ENCODE measurements around the gene CALN1. TPM values are rescaled to one million over a fixed set of nuclear protein-coding genes. Genes with fewer than 3 reads are reported as not detected.

Gene CALN1
- polyA plus RNA-seq, 1 donor (not counting 4 experiments of a cell fraction or from before 2014, with no cell fraction given), result not detected

DNA sequence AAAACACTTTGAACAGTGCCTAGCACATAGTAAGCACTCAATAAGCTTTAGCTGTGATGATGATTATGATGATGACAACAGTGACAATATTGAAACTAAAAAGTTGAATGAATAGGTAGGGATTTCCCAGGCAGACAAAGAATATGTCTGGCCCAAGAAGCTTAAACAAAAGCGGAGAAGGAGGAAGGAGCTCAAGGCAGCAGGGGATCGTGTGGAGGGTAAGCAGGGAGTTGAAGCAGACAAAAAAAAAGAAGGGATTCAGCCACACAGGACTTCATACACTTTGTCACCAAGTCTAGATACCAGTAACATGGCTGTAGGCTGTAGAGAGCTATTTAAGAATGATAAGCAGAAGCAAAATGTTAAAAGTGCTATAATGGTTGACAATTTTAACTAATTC is 144.0 kb downstream of the CALN1 start:
- FAIRE-seq (no peak), DNase-seq (ENCODE audit: low read depth, low spot score) (no peak)
- TF ChIP-seq EZH2 (IDR thresholded peaks at IDR 0.05; ENCODE audit: low read length), result no peak
- TF ChIP-seq, protein P1, sequence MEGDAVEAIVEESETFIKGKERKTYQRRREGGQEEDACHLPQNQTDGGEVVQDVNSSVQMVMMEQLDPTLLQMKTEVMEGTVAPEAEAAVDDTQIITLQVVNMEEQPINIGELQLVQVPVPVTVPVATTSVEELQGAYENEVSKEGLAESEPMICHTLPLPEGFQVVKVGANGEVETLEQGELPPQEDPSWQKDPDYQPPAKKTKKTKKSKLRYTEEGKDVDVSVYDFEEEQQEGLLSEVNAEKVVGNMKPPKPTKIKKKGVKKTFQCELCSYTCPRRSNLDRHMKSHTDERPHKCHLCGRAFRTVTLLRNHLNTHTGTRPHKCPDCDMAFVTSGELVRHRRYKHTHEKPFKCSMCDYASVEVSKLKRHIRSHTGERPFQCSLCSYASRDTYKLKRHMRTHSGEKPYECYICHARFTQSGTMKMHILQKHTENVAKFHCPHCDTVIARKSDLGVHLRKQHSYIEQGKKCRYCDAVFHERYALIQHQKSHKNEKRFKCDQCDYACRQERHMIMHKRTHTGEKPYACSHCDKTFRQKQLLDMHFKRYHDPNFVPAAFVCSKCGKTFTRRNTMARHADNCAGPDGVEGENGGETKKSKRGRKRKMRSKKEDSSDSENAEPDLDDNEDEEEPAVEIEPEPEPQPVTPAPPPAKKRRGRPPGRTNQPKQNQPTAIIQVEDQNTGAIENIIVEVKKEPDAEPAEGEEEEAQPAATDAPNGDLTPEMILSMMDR (optimal IDR thresholded peaks at IDR 0.05 in 1 of 3, IDR thresholded peaks at IDR 0.05 in 1 of 3, conservative IDR thresholded peaks at IDR 0.05 in 1 of 3; ENCODE audit: extremely low read depth in 1 of 3, insufficient read depth in 2 of 3, low read length in 3 of 3), result no peak
- H3K9me3 ChIP-seq (ENCODE audit: control insufficient read depth, low read depth, low read length), result no peaks in the 10 kb centered on the region
- no peak overlapping the region for H3K9ac ChIP-seq (ENCODE audit: control insufficient read depth, extremely low read depth, insufficient read depth, low read length)
- H3K36me3 ChIP-seq (ENCODE audit: control insufficient read depth in 2 of 2, extremely low read depth in 1 of 2, insufficient read depth in 2 of 2, low read length in 2 of 2), result no peaks in the 10 kb centered on the region
- H3K27ac ChIP-seq (ENCODE audit: control insufficient read depth, insufficient read depth, low read length), result no peak overlapping the region
- H3K9me1 ChIP-seq (ENCODE audit: control insufficient read depth, extremely low read depth, insufficient read depth, low read length), result no peaks in the 10 kb centered on the region
- H4K20me1 ChIP-seq (ENCODE audit: control insufficient read depth, extremely low read depth, insufficient read depth, low read length), result no peaks in the 10 kb centered on the region
- H2AFZ ChIP-seq (ENCODE audit: control insufficient read depth, low read length), result no peak overlapping the region
- no peak overlapping the region for H3K4me2 ChIP-seq (ENCODE audit: control insufficient read depth, extremely low read depth, insufficient read depth, low read depth, low read length)
- dilution Hi-C loops (cut with MboI; ENCODE audit: extremely low pct_ligation_motif_present, low sequenced_read_pairs), result no loop called here
- no peaks in the 10 kb centered on the region for H3K4me1 ChIP-seq (ENCODE audit: control insufficient read depth, extremely low read depth, insufficient read depth, low read length)
- H3K79me2 ChIP-seq (ENCODE audit: control insufficient read depth, insufficient read depth, low read length), result no peaks in the 10 kb centered on the region
- H3K4me3 ChIP-seq (ENCODE audit: control insufficient read depth in 2 of 3, extremely low read depth in 1 of 3, insufficient read depth in 2 of 3, low read depth in 1 of 3, low read length in 3 of 3), result no peak overlapping the region
- H3K27me3 ChIP-seq (ENCODE audit: control insufficient read depth, extremely low read depth, insufficient read depth, low read length), result no peaks in the 10 kb centered on the region

DNA sequence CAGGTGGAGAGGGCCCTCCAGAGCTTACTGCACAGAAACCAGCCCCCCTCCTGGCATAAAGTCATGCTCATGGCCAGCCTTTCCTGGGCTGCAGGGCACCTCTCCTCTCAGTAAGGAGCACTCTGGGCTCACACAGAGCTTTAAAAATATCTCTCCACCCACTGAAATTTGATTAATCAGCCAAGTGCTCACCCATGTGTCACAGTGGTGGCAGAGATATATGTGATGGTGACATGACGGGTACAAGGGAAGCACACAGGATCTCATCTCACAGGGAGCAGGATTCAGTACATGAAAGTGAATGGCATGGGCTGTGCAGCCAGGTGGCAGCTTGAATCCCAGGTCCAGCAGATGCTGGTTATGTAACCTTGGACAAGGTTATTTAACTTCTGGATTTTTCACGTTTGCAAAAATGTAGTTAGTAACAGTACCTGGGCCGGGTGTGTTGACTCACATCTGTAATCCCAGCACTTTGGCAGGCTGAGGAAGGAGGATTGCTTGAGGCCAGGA is 144.8 kb downstream of the CALN1 start:
- no peaks in the 10 kb centered on the region for H3K79me2 ChIP-seq (ENCODE audit: control insufficient read depth, insufficient read depth, low read length)
- no peak overlapping the region for H2AFZ ChIP-seq (ENCODE audit: control insufficient read depth, low read length)
- dilution Hi-C loops (cut with MboI; ENCODE audit: extremely low pct_ligation_motif_present, low sequenced_read_pairs), result no loop called here
- no peaks in the 10 kb centered on the region for H3K9me1 ChIP-seq (ENCODE audit: control insufficient read depth, extremely low read depth, insufficient read depth, low read length)
- H3K9ac ChIP-seq (ENCODE audit: control insufficient read depth, extremely low read depth, insufficient read depth, low read length), result no peak overlapping the region
- no peaks in the 10 kb centered on the region for H4K20me1 ChIP-seq (ENCODE audit: control insufficient read depth, extremely low read depth, insufficient read depth, low read length)
- H3K4me3 ChIP-seq (ENCODE audit: control insufficient read depth in 2 of 3, extremely low read depth in 1 of 3, insufficient read depth in 2 of 3, low read depth in 1 of 3, low read length in 3 of 3), result no peak overlapping the region
- no peaks in the 10 kb centered on the region for H3K36me3 ChIP-seq (ENCODE audit: control insufficient read depth in 2 of 2, extremely low read depth in 1 of 2, insufficient read depth in 2 of 2, low read length in 2 of 2)
- H3K27ac ChIP-seq (ENCODE audit: control insufficient read depth, insufficient read depth, low read length), result no peak overlapping the region
- no peak for TF ChIP-seq EZH2 (IDR thresholded peaks at IDR 0.05; ENCODE audit: low read length)
- TF ChIP-seq, protein P1 (optimal IDR thresholded peaks at IDR 0.05 in 1 of 3, IDR thresholded peaks at IDR 0.05 in 1 of 3, conservative IDR thresholded peaks at IDR 0.05 in 1 of 3; ENCODE audit: extremely low read depth in 1 of 3, insufficient read depth in 2 of 3, low read length in 3 of 3), result no peak
- DNase-seq (ENCODE audit: low read depth, low spot score) (no peak), FAIRE-seq (no peak)
- no peaks in the 10 kb centered on the region for H3K27me3 ChIP-seq (ENCODE audit: control insufficient read depth, extremely low read depth, insufficient read depth, low read length)
- H3K9me3 ChIP-seq (ENCODE audit: control insufficient read depth, low read depth, low read length), result no peaks in the 10 kb centered on the region
- no peaks in the 10 kb centered on the region for H3K4me1 ChIP-seq (ENCODE audit: control insufficient read depth, extremely low read depth, insufficient read depth, low read length)
- no peak overlapping the region for H3K4me2 ChIP-seq (ENCODE audit: control insufficient read depth, extremely low read depth, insufficient read depth, low read depth, low read length)
